MM.1S (cell line): Measurements from ENCODE around the gene RPTOR.

ENCODE experiments used
- DNase-seq: peaks from one replicate; pipeline ENCODE4 v3.0.0-alpha.2; 2015
- H2AFZ ChIP-seq: fragments of 300-600 bp; sonication (generic); 2 replicates; pipeline ENCODE4 v1.6.0; 2016; ENCODE audit warnings: antibody characterized with exemption, low read length
- H3F3A ChIP-seq: fragments of 300-600 bp; sonication (generic); 2 replicates; pipeline ENCODE4 v1.6.1; 2016; ENCODE audit warnings: mild to moderate bottlenecking, antibody characterized with exemption, low read length, moderate library complexity, mixed read lengths; ENCODE audit not compliant: insufficient read depth
- H3K27ac ChIP-seq: fragments of 300-600 bp; sonication (generic); 2 replicates; pipeline ENCODE4 v1.5.1; 2016; ENCODE audit warnings: mild to moderate bottlenecking, low read length
- H3K27me3 ChIP-seq: fragments of 300-600 bp; sonication (generic); replicated peaks from 2 replicates; pipeline ENCODE4 v1.6.0; 2016; ENCODE audit warnings: low read length; ENCODE audit not compliant: insufficient read depth
- H3K36me3 ChIP-seq: fragments of 300-600 bp; sonication (generic); replicated peaks from 2 replicates; pipeline ENCODE4 v1.6.1; 2016; ENCODE audit warnings: mild to moderate bottlenecking, low read length, mixed read lengths; ENCODE audit not compliant: insufficient read depth
- H3K4me1 ChIP-seq: fragments of 300-600 bp; sonication (generic); 2 replicates; pipeline ENCODE4 v1.6.1; 2016; ENCODE audit warnings: low read length, mixed read lengths
- H3K4me2 ChIP-seq: fragments of 300-600 bp; sonication (generic); 2 replicates; pipeline ENCODE4 v1.6.0; 2016; ENCODE audit warnings: low read depth, low read length
- H3K4me3 ChIP-seq: fragments of 300-600 bp; sonication (generic); 2 replicates; pipeline ENCODE4 v1.5.1; 2016; ENCODE audit warnings: low read length, mixed read lengths
- H3K79me2 ChIP-seq: fragments of 300-600 bp; sonication (generic); 2 replicates; pipeline ENCODE4 v1.6.1; 2016; ENCODE audit warnings: mixed run types, low read length, mixed read lengths
- H3K9ac ChIP-seq: fragments of 300-600 bp; sonication (generic); 2 replicates; pipeline ENCODE4 v1.6.1; 2016; ENCODE audit warnings: low read length, mixed read lengths
- H3K9me2 ChIP-seq: fragments of 300-600 bp; sonication (generic); replicated peaks from 2 replicates; pipeline ENCODE4 v1.6.1; 2016; ENCODE audit warnings: mild to moderate bottlenecking, low read length, mixed read lengths; ENCODE audit not compliant: insufficient read depth
- H3K9me3 ChIP-seq: fragments of 300-600 bp; sonication (generic); replicated peaks from 2 replicates; pipeline ENCODE4 v1.6.1; 2016; ENCODE audit warnings: mild to moderate bottlenecking, low read length, mixed read lengths; ENCODE audit not compliant: insufficient read depth
- H4K20me1 ChIP-seq: fragments of 300-600 bp; sonication (generic); 2 replicates; pipeline ENCODE4 v1.6.1; 2016; ENCODE audit warnings: mild to moderate bottlenecking, low read length, moderate library complexity, mixed read lengths; ENCODE audit not compliant: insufficient read depth
- CTCF ChIP-seq: fragments of 300-600 bp; sonication (generic); IDR thresholded peaks from 2 replicates; pipeline ENCODE4 v1.5.1; 2016; ENCODE audit warnings: antibody characterized with exemption, low read length, mixed read lengths
- EZH2 ChIP-seq: fragments of 300-600 bp; sonication (generic); optimal IDR thresholded peaks from 2 replicates; pipeline ENCODE3; 2017; ENCODE audit warnings: low read depth, mild to moderate bottlenecking, antibody characterized with exemption, low read length, mixed read lengths
- EZH2phosphoT487 ChIP-seq: fragments of 300-600 bp; sonication (generic); IDR thresholded peaks from 2 replicates; pipeline ENCODE4 v1.6.1; 2018; ENCODE audit warnings: antibody characterized with exemption, low read length

The RPTOR gene

GRCh38 chr17:80898716-80899115 lies 354.1 kb downstream of the RPTOR start:
- H3K36me3 ChIP-seq, result no peaks in the 10 kb centered on the region; the same call in 1 of the 2 replicates
- no peaks in the 10 kb centered on the region for H3K27me3 ChIP-seq
- peaks cover 22% of the 10 kb centered on the region for H3F3A ChIP-seq
- no peaks in the 10 kb centered on the region for H4K20me1 ChIP-seq
- H3K27ac ChIP-seq, result no peak overlapping the region
- no peak for DNase-seq
- H3K4me3 ChIP-seq, result no peak overlapping the region
- no peaks in the 10 kb centered on the region for H3K9me2 ChIP-seq
- TF ChIP-seq EZH2phosphoT487 (no peak), EZH2 (no peak), CTCF (no peak)
- H3K9ac ChIP-seq, result no peak overlapping the region
- no peak overlapping the region for H3K4me2 ChIP-seq
- H3K9me3 ChIP-seq, result no peaks in the 10 kb centered on the region
- H3K4me1 ChIP-seq, result peaks cover 32% of the 10 kb centered on the region
- no peak overlapping the region for H2AFZ ChIP-seq
- peaks cover 16% of the 10 kb centered on the region for H3K79me2 ChIP-seq

GRCh38 chr17:80899402-80900268 lies 355.0 kb downstream of the RPTOR start:
- Histone ChIP-seq H3K27me3 (no peaks in the 10 kb centered on the region), H3K9me3 (no peaks in the 10 kb centered on the region), H2AFZ (no peak overlapping the region), H3F3A (peaks cover 22% of the 10 kb centered on the region), H3K4me2 (peak overlapping the region; percentile 68; the same call in 1 of the 2 replicates), H3K4me3 (no peak overlapping the region), H3K27ac (peak overlapping the region; percentile 99), H3K79me2 (peaks cover 16% of the 10 kb centered on the region), H4K20me1 (no peaks in the 10 kb centered on the region), H3K9me2 (no peaks in the 10 kb centered on the region), H3K36me3 (no peaks in the 10 kb centered on the region; the same call in 1 of the 2 replicates), H3K9ac (peak overlapping the region; percentile 89), H3K4me1 (peaks cover 32% of the 10 kb centered on the region)
- DNase-seq, result no peak
- TF ChIP-seq CTCF (peak; percentile 27), EZH2 (no peak), EZH2phosphoT487 (no peak)

GRCh38 chr17:80901319-80901718 lies 356.7 kb downstream of the RPTOR start:
- peaks cover 32% of the 10 kb centered on the region for H3K4me1 ChIP-seq
- peak; percentile 88 for DNase-seq
- no peaks in the 10 kb centered on the region; the same call in 1 of the 2 replicates for H3K36me3 ChIP-seq

More at GRCh38 chr17:80901319-80901718, 356.7 kb downstream of the RPTOR start:
- H3F3A ChIP-seq, result peaks cover 22% of the 10 kb centered on the region
- H3K4me2 ChIP-seq, result peak overlapping the region; percentile 68
- peak overlapping the region; percentile 89 for H3K9ac ChIP-seq
- H3K9me2 ChIP-seq, result no peaks in the 10 kb centered on the region
- TF ChIP-seq CTCF, result no peak
- no peak for TF ChIP-seq EZH2phosphoT487
- TF ChIP-seq EZH2, result no peak
- peak overlapping the region; percentile 99 for H3K27ac ChIP-seq
- no peaks in the 10 kb centered on the region for H3K27me3 ChIP-seq
- no peaks in the 10 kb centered on the region for H3K9me3 ChIP-seq
- H3K79me2 ChIP-seq, result peaks cover 16% of the 10 kb centered on the region
- no peak overlapping the region for H2AFZ ChIP-seq
- no peaks in the 10 kb centered on the region for H4K20me1 ChIP-seq
- peak overlapping the region; percentile 38; the same call in 1 of the 2 replicates for H3K4me3 ChIP-seq
